Ascending aorta (tissue), 2 donors: Measurements from ENCODE around the gene INAFM1. TPM values are rescaled to one million over a fixed set of nuclear protein-coding genes. Genes with fewer than 3 reads are reported as not detected.

Source experiments
- DNase-seq, 2 donors: peaks; one replicate each; pipeline ENCODE4 v3.0.0-alpha.2; 2019; ENCODE audit warnings: low spot score in 2 of 2
- H3K27ac ChIP-seq, 2 donors: fragments of 200-600 bp; sonication (generic); one replicate each; pipeline ENCODE4 v1.5.1; 2016 to 2017; ENCODE audit warnings: mild to moderate bottlenecking in 1 of 2
- H3K27me3 ChIP-seq: fragments of 200-600 bp; sonication (generic); one replicate; pipeline ENCODE4 v1.5.1; 2017
- H3K36me3 ChIP-seq, 2 donors: fragments of 200-600 bp; sonication (generic); one replicate each; pipeline ENCODE4 v1.5.1; 2016
- H3K4me1 ChIP-seq, 2 donors: fragments of 200-600 bp; sonication (generic); one replicate each; pipeline ENCODE4 v1.5.1; 2016 to 2017; ENCODE audit warnings: mild to moderate bottlenecking in 1 of 2
- H3K4me3 ChIP-seq, 2 donors: fragments of 200-600 bp; sonication (generic); one replicate each; pipeline ENCODE4 v1.5.1; 2016 to 2017; ENCODE audit warnings: mild to moderate bottlenecking in 1 of 2
- H3K9me3 ChIP-seq, 2 donors: fragments of 200-600 bp; sonication (generic); one replicate each; pipeline ENCODE4 v1.5.1; 2016
- intact Hi-C: fragments of 100-400 bp; cut with DNase I; formaldehyde crosslinking; loops from one replicate; pipeline ENCODE4 v1.15.1; 2023
- total RNA-seq: library from RNA; depleted of rRNA; stranded (reverse); fragments of >200 nt; gene quantifications from one replicate; pipeline ENCODE4 v1.1.0, GENCODE V29; 2016
- TF ChIP-seq, protein P1 (sequence below), 3 experiments: fragments of 200-600 bp in 2 of 3; fragments of 450-650 bp in 1 of 3; sonication (generic) in 2 of 3; IDR thresholded peaks; one replicate each; pipeline ENCODE4 v1.5.1; 2016 to 2019; ENCODE audit warnings: antibody characterized with exemption in 3 of 3, mild to moderate bottlenecking in 1 of 3, moderate library complexity in 1 of 3

INAFM1 gene
- total RNA-seq, 1 donor from 2014 or later = 33.7 TPM

DNA sequence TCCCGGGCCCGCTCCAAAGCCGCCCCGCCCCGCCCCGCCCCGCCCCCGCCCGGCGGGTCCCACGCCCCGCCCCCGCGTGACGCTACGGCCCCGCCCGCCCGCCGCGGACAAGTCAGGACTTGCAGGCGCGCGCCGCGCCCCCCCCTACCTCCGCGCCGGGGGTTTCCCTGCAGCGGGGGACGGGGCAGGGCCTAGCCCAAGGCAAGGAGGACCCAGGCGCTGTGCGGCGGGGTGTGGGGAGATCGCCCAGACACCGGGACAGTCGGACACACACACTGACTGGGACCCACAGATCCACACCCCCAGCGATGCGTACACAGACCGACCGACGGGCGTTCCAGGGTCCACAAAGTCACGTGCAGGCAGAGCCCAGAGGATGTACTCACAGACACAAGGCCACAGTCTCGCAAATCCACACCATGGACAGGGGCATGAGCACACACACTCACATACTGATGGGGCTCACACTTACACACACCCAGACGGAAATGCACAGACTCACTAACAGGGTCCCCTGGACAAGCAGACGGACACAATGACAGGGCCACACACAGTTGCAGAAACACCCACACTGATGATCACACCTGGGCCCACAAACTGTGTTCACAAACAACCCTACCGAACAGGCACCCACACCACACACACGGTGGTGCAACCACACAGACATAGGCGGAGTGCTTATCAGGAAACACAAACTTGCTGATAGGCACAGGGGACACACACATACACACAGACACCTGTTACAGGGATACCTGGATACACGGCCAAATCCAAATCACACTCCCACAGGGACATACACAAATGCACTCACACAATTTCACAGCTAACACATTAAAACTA lies 43.2 kb upstream of the INAFM1 start:
- Histone ChIP-seq H3K27me3 (no peaks in the 10 kb centered on the region), H3K36me3 (no peaks in the 10 kb centered on the region), H3K9me3 (no peaks in the 10 kb centered on the region), H3K27ac (peak overlapping the region; percentile 79 to 100), H3K4me1 (peaks cover 15 to 22% of the 10 kb centered on the region in 2 donors), H3K4me3 (peak overlapping the region; percentile 88 to 91)
- peak; percentile 82 to 96 for DNase-seq
- TF ChIP-seq, protein P1, sequence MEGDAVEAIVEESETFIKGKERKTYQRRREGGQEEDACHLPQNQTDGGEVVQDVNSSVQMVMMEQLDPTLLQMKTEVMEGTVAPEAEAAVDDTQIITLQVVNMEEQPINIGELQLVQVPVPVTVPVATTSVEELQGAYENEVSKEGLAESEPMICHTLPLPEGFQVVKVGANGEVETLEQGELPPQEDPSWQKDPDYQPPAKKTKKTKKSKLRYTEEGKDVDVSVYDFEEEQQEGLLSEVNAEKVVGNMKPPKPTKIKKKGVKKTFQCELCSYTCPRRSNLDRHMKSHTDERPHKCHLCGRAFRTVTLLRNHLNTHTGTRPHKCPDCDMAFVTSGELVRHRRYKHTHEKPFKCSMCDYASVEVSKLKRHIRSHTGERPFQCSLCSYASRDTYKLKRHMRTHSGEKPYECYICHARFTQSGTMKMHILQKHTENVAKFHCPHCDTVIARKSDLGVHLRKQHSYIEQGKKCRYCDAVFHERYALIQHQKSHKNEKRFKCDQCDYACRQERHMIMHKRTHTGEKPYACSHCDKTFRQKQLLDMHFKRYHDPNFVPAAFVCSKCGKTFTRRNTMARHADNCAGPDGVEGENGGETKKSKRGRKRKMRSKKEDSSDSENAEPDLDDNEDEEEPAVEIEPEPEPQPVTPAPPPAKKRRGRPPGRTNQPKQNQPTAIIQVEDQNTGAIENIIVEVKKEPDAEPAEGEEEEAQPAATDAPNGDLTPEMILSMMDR (IDR thresholded peaks at IDR 0.05) = no peak
- intact Hi-C loops = loop anchor here (1.0 to 2.0 kb wide), 3 partner anchors 8 to 43 kb away; partner anchors contain the start of gene INAFM1

DNA sequence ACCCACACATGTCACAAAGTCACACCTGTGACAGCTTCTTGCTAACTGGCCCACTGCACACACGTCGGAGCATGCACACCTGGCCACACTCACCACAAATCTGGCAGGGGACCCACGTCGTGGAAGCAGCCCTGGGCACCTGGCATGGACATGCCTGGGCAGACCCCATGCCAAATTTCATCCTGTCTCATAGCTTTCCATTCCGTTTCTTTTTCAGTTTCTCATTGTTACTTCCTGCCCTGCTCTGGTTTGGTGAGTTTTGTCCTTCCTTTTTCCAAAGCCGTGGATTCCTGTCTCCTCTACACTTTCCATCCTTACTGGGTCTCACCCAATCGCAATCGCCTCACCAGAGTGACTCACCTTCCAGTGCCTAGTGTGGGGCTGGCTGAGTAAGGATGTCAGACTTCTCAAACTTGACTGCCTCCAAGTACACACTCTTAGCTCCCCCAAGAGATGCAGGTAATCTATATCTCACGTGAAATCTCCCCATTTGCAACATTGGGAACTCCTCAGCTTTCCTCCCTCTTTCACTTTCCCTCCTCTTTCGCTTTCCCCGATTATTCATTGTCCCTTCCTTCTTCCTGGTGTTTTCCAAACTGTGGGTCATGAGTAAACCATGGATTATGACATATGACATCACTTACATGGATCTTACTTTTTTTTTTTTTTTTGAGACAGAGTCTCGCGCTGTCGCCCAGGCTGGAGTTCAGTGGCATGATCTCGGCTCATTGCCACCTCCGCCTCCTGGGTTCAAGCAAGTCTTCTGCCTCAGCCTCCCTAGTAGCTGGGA lies 42.1 kb upstream of the INAFM1 start:
- Histone ChIP-seq H3K36me3 (no peaks in the 10 kb centered on the region), H3K4me1 (peaks cover 6 to 10% of the 10 kb centered on the region in 2 donors), H3K4me3 (peak overlapping the region; percentile 2 to 88), H3K27me3 (no peaks in the 10 kb centered on the region), H3K9me3 (no peaks in the 10 kb centered on the region), H3K27ac (peak overlapping the region; percentile 79 to 100)
- DNase-seq = no peak
- intact Hi-C loops = no loop called here
- TF ChIP-seq, protein P1 (IDR thresholded peaks at IDR 0.05) = no peak

DNA sequence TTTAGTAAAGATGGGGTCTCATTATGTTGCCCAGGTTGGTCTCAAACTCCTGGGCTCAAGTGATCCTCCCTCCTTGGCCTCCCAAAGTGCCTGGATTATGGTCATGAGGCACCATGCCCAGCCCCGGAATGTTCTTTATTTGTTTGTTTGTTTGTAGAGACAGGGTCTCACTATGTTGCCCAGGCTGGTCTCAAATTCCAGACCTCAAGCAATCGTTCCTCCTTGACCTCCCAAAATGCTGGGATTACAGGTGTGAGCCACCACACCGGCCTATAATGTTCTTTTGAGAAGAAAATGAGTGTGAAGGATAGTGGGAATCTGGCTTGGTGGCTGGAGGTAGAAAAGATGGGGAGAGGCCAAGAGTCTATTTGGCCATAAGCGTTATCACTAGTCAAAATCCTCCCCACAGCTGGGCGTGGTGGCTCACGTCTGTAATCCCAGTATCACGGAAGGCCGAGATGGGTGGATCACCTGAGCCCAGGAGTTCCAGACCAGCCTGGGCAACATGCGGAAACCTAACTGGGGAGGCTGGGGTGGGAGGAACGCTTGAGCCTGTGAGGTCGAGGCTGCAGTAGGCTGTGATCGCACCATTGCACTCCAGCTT lies 38.5 kb upstream of the INAFM1 start:
- Histone ChIP-seq H3K4me3 (no peak overlapping the region), H3K27me3 (no peaks in the 10 kb centered on the region), H3K36me3 (no peaks in the 10 kb centered on the region), H3K9me3 (no peaks in the 10 kb centered on the region), H3K4me1 (peaks cover 18 to 22% of the 10 kb centered on the region in 2 donors), H3K27ac (no peak overlapping the region)
- DNase-seq = no peak
- intact Hi-C loops = no loop called here
- TF ChIP-seq, protein P1 (IDR thresholded peaks at IDR 0.05) = no peak

DNA sequence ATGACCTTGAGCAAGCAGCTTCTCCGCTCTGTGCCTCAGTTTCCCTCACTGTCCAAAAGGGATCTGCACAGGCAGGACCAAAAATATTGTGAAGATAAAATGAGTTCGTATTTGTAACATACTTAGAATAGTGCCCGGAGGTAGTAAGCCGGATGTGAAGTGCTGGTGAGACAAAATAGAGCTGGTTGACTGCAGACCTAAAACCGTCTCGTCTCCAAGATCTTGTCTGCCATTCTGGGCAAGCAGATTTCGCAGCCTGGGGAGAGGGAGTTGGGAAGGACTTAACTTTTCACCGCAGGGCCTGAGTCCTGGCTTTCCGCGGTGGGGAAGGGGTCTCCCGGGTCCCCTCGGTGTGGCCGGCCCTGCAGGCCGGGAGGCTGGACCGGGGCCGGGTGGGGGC lies 35.5 kb upstream of the INAFM1 start:
- Histone ChIP-seq H3K4me1 (peaks cover 23 to 29% of the 10 kb centered on the region in 2 donors), H3K27me3 (no peaks in the 10 kb centered on the region), H3K9me3 (no peaks in the 10 kb centered on the region), H3K4me3 (peak overlapping the region; percentile 49 to 64), H3K36me3 (no peaks in the 10 kb centered on the region), H3K27ac (peak overlapping the region; percentile 59 to 85)
- no peak for DNase-seq
- TF ChIP-seq, protein P1 (IDR thresholded peaks at IDR 0.05) = no peak
- intact Hi-C loops = loop anchor here (1.0 to 2.0 kb wide), 2 partner anchors 8 to 308 kb away; partner anchors contain the start of gene BBC3

DNA sequence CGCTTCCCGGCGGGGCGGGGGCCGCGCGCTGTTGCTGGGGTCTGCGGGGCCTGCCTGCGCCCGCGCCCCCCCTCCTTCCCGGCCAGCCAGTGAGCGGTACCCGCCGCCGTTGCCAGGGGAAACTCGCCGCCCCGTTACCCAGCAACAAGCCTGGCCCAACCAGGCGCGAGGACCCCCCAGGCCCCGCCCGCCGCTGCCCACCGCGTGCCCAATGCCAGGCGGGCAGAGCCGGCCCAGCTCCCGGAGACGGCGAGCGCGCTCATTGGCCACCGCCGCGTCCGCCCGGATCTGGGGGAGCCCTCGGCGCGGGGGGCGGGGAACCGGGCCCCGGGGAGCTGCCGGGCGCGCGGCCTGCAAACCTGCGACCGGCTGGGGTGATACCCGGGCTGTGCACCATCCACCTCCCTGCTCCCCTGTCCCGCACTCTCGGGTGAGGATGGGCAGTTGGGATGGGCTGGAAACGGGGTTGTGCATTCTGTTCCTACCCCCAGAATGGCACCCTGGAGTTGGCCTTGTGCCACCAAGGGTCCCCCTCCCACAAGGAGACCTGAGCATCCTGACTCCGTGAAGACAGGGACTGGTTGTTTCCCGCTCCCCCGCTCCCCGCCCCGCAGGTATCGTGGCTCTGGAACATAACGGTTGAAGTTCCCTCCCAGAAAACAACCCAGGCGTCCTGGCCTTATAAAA lies 34.9 kb upstream of the INAFM1 start:
- peak in 1 of 2 donors; percentile 92 for DNase-seq
- Histone ChIP-seq H3K27me3 (no peaks in the 10 kb centered on the region), H3K4me3 (peak overlapping the region; percentile 49 to 64), H3K4me1 (peaks cover 27 to 34% of the 10 kb centered on the region in 2 donors), H3K27ac (peak overlapping the region; percentile 59 to 85), H3K36me3 (no peaks in the 10 kb centered on the region), H3K9me3 (no peaks in the 10 kb centered on the region)
- TF ChIP-seq, protein P1 (IDR thresholded peaks at IDR 0.05) = no peak
- intact Hi-C loops = loop anchor here (1.0 to 10.0 kb wide), 4 partner anchors 8 to 615 kb away; partner anchors contain the start of genes AP2S1, BBC3 and PTGIR
